WI38 (cell line): ENCODE data around the gene SPTBN4.
"Not testable (repeated sequence)": the region's sequence is repeated elsewhere in the genome, so short reads cannot be mapped to it uniquely, and the experiment has no call there.

Source experiments
- H3K4me3 ChIP-seq: 2 replicates; pipeline ENCODE4 v1.5.1; 2011; ENCODE audit warnings: low read depth, mild to moderate bottlenecking, control low read depth, low read length
- TF ChIP-seq, protein P1 (sequence below): IDR thresholded peaks from 2 replicates; pipeline ENCODE4 v1.5.1; 2012; ENCODE audit warnings: low read depth, mild to moderate bottlenecking, control low read depth, low read length

The SPTBN4 gene

GRCh38 chr19:40494191-40494838, 27.5 kb downstream of the SPTBN4 start:
- TF ChIP-seq, protein P1, sequence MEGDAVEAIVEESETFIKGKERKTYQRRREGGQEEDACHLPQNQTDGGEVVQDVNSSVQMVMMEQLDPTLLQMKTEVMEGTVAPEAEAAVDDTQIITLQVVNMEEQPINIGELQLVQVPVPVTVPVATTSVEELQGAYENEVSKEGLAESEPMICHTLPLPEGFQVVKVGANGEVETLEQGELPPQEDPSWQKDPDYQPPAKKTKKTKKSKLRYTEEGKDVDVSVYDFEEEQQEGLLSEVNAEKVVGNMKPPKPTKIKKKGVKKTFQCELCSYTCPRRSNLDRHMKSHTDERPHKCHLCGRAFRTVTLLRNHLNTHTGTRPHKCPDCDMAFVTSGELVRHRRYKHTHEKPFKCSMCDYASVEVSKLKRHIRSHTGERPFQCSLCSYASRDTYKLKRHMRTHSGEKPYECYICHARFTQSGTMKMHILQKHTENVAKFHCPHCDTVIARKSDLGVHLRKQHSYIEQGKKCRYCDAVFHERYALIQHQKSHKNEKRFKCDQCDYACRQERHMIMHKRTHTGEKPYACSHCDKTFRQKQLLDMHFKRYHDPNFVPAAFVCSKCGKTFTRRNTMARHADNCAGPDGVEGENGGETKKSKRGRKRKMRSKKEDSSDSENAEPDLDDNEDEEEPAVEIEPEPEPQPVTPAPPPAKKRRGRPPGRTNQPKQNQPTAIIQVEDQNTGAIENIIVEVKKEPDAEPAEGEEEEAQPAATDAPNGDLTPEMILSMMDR, result no peak
- no peak overlapping the region for H3K4me3 ChIP-seq

GRCh38 chr19:40497214-40497613, 30.4 kb downstream of the SPTBN4 start:
- TF ChIP-seq, protein P1, result no peak
- no peak overlapping the region for H3K4me3 ChIP-seq

DNA sequence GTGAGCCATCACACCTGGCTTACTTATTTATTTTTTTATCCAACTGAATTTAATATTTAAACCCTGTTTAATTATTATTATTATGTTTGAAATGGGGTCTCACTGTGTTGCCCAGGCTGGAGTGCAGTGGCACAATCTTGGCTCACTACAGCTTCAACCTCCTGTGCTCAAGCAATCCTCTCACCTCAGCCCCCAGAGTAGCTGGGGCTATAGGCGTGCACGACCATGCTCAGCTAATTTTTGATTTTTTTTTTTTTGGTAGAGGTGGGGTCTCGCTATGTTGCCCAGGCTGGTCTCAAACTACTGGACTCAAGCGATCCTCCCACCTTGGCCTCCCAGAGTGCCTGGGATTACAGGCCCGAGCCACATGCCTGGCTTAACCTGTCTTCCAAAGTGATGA, 32.5 kb downstream of the SPTBN4 start:
- TF ChIP-seq, protein P1, result no peak

DNA sequence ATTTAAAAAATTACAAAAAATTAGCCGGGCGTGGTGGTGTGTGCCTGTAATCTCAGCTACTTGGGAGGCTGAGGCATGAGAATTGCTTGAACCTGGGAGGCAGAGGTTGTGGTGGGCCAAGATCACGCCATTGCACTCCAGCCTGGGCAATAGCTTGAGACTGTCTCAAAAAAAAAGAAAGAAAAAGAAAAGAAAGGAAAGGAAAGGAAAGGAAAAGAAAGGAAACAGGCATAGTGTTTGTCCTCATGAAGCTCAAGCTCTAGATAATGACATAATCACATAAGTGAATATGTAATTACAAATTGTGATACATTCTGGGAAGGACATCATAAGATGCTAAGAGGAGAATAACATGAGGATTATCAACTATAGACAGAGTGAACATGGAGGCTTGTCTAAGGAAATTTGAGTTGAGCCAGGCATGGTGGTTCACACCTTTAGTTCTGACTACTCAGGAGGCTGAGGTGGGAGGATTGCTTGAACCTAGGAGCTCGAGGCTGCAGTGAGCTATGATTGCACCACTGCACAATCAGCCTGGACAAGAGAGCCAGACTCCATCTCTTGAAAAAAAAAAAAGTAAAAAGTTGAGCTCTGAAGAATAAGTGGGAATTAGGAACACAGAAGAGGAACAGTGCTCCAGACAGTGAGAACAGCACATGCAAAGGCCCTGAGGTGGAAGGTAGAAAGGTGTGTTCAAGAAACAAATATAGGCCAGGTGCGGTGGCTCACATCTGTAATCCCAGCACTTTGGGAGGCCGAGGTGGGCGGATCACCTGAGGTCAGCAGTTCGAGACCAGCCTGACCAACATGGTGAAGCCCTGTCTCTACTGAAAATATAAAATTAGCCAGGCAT, 34.1 kb downstream of the SPTBN4 start:
- not testable (repeated sequence) for H3K4me3 ChIP-seq

More for the DNA sequence above, 32.5 kb downstream of the SPTBN4 start:
- no peak overlapping the region for H3K4me3 ChIP-seq

DNA sequence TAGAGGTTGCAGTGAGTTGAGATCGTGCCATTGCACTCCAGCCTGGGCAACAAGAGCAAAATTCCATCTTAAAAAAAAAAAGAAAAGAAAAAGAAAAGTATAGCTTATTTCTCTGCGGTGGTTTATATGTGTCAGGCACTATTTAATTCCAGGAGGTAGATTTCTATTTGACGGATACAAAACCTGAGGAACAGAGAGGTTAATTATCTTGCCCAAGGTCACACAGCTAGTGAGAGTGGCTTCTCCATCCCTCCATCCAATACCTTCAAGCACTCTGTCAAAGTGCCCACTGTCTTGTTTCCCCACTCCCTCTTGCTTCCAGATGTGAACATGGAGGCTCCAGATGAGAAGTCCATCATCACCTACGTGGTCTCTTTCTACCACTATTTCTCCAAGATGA, 34.8 kb downstream of the SPTBN4 start:
- no peak overlapping the region for H3K4me3 ChIP-seq
- TF ChIP-seq, protein P1, result no peak

DNA sequence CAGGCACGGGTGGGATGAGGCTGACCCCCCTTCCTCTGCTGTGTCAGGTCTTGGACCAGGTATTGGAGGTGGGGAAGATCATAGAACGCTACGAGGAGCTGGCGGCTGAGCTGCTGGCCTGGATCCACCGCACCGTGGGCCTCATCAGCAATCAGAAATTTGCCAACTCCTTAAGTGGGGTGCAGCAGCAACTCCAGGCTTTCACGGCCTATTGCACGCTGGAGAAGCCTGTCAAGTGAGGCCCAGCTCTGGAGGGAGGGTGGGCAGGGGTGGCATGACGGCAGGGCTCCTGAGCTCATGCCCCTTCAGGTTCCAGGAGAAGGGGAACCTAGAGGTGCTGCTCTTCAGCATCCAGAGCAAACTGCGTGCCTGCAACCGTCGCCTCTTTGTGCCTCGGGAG, 35.3 kb downstream of the SPTBN4 start:
- H3K4me3 ChIP-seq, result no peak overlapping the region
- TF ChIP-seq, protein P1, result no peak

GRCh38 chr19:40502647-40503319, 36.0 kb downstream of the SPTBN4 start:
- TF ChIP-seq, protein P1, result peak; percentile 14; the same call in 1 of the 2 replicates
- no peak overlapping the region for H3K4me3 ChIP-seq
